Loucy (cell line): ENCODE measurements around the gene DNALI1.

Source experiments
- H2AFZ ChIP-seq: fragments of 200-600 bp; sonication (generic); 2 replicates; pipeline ENCODE4 v1.6.0; 2016; ENCODE audit warnings: antibody characterized with exemption, mild to moderate bottlenecking, low read length, moderate library complexity
- H3F3A ChIP-seq: fragments of 200-600 bp; 2 replicates; pipeline ENCODE4 v1.6.0; 2016; ENCODE audit warnings: antibody characterized with exemption, low read depth, mild to moderate bottlenecking
- H3K27me3 ChIP-seq: fragments of 200-600 bp; sonication (generic); 2 replicates; pipeline ENCODE4 v1.6.1; 2014; ENCODE audit warnings: low read length, mild to moderate bottlenecking; ENCODE audit not compliant: insufficient read depth, poor library complexity, severe bottlenecking
- H3K36me3 ChIP-seq: fragments of 200-600 bp; sonication (generic); 2 replicates; pipeline ENCODE4 v1.6.1; 2016; ENCODE audit warnings: low read length; ENCODE audit not compliant: insufficient read depth
- H3K4me1 ChIP-seq: fragments of 200-600 bp; sonication (generic); 2 replicates; pipeline ENCODE4 v1.5.1; 2014; ENCODE audit warnings: low read length, mild to moderate bottlenecking; ENCODE audit not compliant: insufficient read depth, poor library complexity, severe bottlenecking
- H3K4me2 ChIP-seq: fragments of 200-600 bp; sonication (generic); 2 replicates; pipeline ENCODE4 v1.6.0; 2014; ENCODE audit warnings: antibody characterized with exemption, low read length, low read depth, mild to moderate bottlenecking; ENCODE audit not compliant: poor library complexity, severe bottlenecking
- H3K4me3 ChIP-seq: fragments of 200-600 bp; sonication (generic); 2 replicates; pipeline ENCODE4 v1.5.1; 2014; ENCODE audit warnings: low read length, mild to moderate bottlenecking, mixed read lengths; ENCODE audit not compliant: poor library complexity, severe bottlenecking
- H3K79me2 ChIP-seq: fragments of 200-600 bp; sonication (generic); 2 replicates; pipeline ENCODE4 v1.6.1; 2014; ENCODE audit warnings: low read length; ENCODE audit not compliant: insufficient read depth
- H3K9ac ChIP-seq: fragments of 200-600 bp; sonication (generic); 2 replicates; pipeline ENCODE4 v1.6.0; 2014; ENCODE audit warnings: mild to moderate bottlenecking, low read depth, low read length, moderate library complexity; ENCODE audit not compliant: poor library complexity, severe bottlenecking
- H3K9me2 ChIP-seq: fragments of 200-600 bp; sonication (generic); replicated peaks from 2 replicates; pipeline ENCODE4 v1.6.1; 2016; ENCODE audit warnings: low read depth, low read length, mixed read lengths
- H3K9me3 ChIP-seq: fragments of 200-600 bp; sonication (generic); 2 replicates; pipeline ENCODE4 v1.6.1; 2014; ENCODE audit warnings: mild to moderate bottlenecking, antibody characterized with exemption, low read length, low read depth; ENCODE audit not compliant: insufficient read depth
- H4K20me1 ChIP-seq: fragments of 200-600 bp; sonication (generic); 2 replicates; pipeline ENCODE4 v1.6.0; 2014; ENCODE audit warnings: antibody characterized with exemption, low read length, mild to moderate bottlenecking; ENCODE audit not compliant: insufficient read depth, poor library complexity, severe bottlenecking
- CTCF ChIP-seq: fragments of 200-600 bp; sonication (generic); conservative IDR thresholded peaks from 2 replicates; pipeline ENCODE4 v1.5.1; 2014; ENCODE audit warnings: mild to moderate bottlenecking, antibody characterized with exemption, low read length
- EZH2phosphoT487 ChIP-seq: fragments of 200-600 bp; IDR thresholded peaks from 2 replicates; pipeline ENCODE4 v1.6.1; 2018; ENCODE audit warnings: antibody characterized with exemption, mild to moderate bottlenecking, moderate library complexity, borderline replicate concordance

Gene DNALI1

GRCh38 chr1:37616330-37616729, 59.6 kb downstream of the DNALI1 start:
- Histone ChIP-seq H3K36me3 (no peaks in the 10 kb centered on the region), H3K79me2 (no peaks in the 10 kb centered on the region), H3K27me3 (no peaks in the 10 kb centered on the region), H2AFZ (no peak overlapping the region), H3K9ac (no peak overlapping the region), H3K4me3 (no peak overlapping the region), H3K4me2 (no peak overlapping the region), H3K9me2 (no peaks in the 10 kb centered on the region), H3K4me1 (no peaks in the 10 kb centered on the region), H3F3A (no peaks in the 10 kb centered on the region), H3K9me3 (no peaks in the 10 kb centered on the region), H4K20me1 (no peaks in the 10 kb centered on the region)
- TF ChIP-seq CTCF (no peak), EZH2phosphoT487 (no peak)
